ENCODE results near the gene TNN. TPM values are rescaled to one million over a fixed set of nuclear protein-coding genes. Genes with fewer than 3 reads are reported as not detected.
A peak's percentile ranks its signal among the peaks of the same experiment; 100 is the strongest.

TNN gene
- total and polyA plus RNA-seq, 10 of the 15 experiments (the other 5 are each of a cell fraction or from before 2014, with no cell fraction given) = 0.05 to 0.17 (median 0.11) TPM

GRCh38 chr1:175023043-175023921, 44.4 kb upstream of the TNN start, which contains the start of gene MRPS14 (continued):
- TF ChIP-seq YY1 (IDR thresholded peaks at IDR 0.05; ENCODE audit: low read depth, low read length) (peak; percentile 99), NKRF (conservative IDR thresholded peaks at IDR 0.05) (peak; percentile 67), ZBED1 (IDR thresholded peaks at IDR 0.05; ENCODE audit: borderline replicate concordance) (no peak; the same call in 1 of the 2 replicates), CHD4 (IDR thresholded peaks at IDR 0.05) (no peak), POLR2A (IDR thresholded peaks at IDR 0.05; ENCODE audit: low read depth, low read length) (peak; percentile 90), IKZF2 (IDR thresholded peaks at IDR 0.05) (peak; percentile 69 to 80), MTA3 (IDR thresholded peaks at IDR 0.05; ENCODE audit: borderline replicate concordance, low read length) (0 out of 2 replicates have a peak, but pooled peaks have one; percentile 61), NFYB (IDR thresholded peaks at IDR 0.05; ENCODE audit: insufficient read depth, low read depth, low read length) (no peak), NR2F1 (conservative IDR thresholded peaks at IDR 0.05) (peak; percentile 11; the same call in 1 of the 2 replicates), MTA2 (IDR thresholded peaks at IDR 0.05; ENCODE audit: low read depth) (peak; percentile 26; the same call in 1 of the 2 replicates), MLLT1 (IDR thresholded peaks at IDR 0.05) (no peak), TARDBP (IDR thresholded peaks at IDR 0.05; ENCODE audit: borderline replicate concordance) (peak; percentile 98), ATF7 (IDR thresholded peaks at IDR 0.05; ENCODE audit: low read depth) (peak; percentile 60), EED (IDR thresholded peaks at IDR 0.05; ENCODE audit: low read depth) (peak; percentile 64; the same call in 1 of the 2 replicates), CBX5 (IDR thresholded peaks at IDR 0.05; ENCODE audit: low read depth) (0 out of 2 replicates have a peak, but pooled peaks have one; percentile 27), BCL3 (IDR thresholded peaks at IDR 0.05; ENCODE audit: borderline replicate concordance, insufficient read depth, low read depth, low read length, poor library complexity, severe bottlenecking) (no peak), ZSCAN29 (IDR thresholded peaks at IDR 0.05) (no peak), ETV6 (conservative IDR thresholded peaks at IDR 0.05 in 1 of 2, IDR thresholded peaks at IDR 0.05 in 1 of 2; ENCODE audit: borderline replicate concordance in 1 of 2, low read depth in 1 of 2) (no peak; a peak in 1 of 4 replicates), SUZ12 (IDR thresholded peaks at IDR 0.05; ENCODE audit: unreplicated experiment) (no peak), PKNOX1 (IDR thresholded peaks at IDR 0.05) (peak; percentile 52; the same call in 1 of the 2 replicates), ATF2 (IDR thresholded peaks at IDR 0.05; ENCODE audit: low read length) (no peak), JUNB (IDR thresholded peaks at IDR 0.05) (no peak), ESRRA (IDR thresholded peaks at IDR 0.05; ENCODE audit: low read length) (no peak; the same call in 1 of the 2 replicates)

Measured in GM12878 (cell line).